Medulla oblongata (tissue), 1 donor: Measurements from ENCODE around the gene DAZAP1.
"Not testable (repeated sequence)": the region's sequence is repeated elsewhere in the genome, so short reads cannot be mapped to it uniquely, and the experiment has no call there.

ENCODE experiments used
- DNase-seq: peaks from one replicate; pipeline ENCODE4 v3.0.0-alpha.2; 2015; ENCODE audit errors: extremely low spot score

DAZAP1 gene

DNA sequence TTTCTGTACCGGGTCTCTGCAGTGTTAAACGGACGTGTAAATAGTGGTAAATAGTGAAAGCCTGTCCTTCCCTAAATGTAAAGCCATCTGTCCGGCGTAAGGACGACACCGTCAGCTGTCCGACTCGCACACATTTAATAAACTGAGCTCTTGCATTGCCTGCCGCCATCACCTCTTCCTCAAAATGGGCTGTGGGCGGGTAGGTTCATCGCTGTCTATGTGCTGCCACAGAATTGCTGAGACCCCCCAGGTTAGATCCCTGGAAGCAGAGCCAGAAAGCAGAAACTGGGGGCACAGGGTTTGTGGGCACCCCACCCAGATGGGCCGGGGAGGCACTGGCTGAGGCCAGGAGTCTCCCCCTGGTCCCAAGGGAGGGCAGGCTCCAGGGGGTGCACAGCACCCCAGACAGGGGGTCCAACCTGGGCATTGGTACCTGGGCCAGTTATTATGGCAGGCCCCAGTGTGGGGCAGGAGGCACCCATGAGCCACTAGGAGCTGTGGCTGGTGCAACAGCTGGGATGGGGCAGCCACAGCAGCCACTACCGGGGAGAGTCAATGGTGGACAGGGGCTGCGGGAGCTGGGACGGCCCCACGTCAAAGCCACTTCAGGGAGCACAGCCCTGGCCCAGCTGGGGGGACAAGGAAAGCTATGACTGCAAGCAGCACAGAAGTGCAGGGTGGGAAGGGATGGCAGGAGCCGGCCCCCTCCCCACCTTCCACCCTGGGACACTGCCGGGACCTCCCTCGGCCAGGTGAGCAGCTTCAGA, 65.9 kb downstream of the DAZAP1 start:
- no peak for DNase-seq

DNA sequence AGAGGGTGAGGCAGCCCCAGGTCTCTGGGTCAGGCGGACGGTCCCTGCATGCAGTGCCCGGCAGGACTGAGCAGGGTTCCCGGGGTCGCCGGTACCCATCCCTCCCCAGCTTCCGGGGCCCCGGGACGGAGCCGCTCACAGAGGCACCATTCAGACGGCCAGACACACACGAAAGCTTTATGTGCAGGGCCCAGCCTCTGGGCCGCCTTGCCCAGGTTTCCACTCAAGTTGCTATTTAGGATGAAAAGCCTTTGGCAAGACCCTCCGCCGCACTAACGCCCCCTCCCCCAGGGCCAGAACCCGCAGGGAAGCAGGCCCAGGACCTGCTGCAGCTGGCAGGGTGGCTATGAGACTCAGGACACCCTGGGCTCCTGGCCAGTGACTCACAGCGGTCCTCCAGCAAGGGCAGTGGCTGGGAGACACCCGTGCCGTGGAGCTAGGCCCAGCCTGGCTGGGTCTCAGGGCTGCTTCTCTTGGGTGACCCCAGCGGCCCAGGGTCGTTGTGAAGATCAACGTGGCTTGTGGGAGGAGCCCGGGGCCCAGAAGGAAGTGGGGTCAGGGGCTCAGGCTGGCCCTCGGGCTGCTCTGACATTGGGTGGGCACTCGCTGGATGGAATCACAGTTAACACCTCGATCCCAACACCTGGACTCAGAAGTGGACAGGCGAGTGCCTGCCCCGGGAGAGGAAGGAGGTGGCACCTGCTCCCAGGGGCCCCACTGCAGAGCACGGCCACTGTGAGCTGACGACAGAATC, 66.8 kb downstream of the DAZAP1 start:
- DNase-seq, result peak; percentile 84

DNA sequence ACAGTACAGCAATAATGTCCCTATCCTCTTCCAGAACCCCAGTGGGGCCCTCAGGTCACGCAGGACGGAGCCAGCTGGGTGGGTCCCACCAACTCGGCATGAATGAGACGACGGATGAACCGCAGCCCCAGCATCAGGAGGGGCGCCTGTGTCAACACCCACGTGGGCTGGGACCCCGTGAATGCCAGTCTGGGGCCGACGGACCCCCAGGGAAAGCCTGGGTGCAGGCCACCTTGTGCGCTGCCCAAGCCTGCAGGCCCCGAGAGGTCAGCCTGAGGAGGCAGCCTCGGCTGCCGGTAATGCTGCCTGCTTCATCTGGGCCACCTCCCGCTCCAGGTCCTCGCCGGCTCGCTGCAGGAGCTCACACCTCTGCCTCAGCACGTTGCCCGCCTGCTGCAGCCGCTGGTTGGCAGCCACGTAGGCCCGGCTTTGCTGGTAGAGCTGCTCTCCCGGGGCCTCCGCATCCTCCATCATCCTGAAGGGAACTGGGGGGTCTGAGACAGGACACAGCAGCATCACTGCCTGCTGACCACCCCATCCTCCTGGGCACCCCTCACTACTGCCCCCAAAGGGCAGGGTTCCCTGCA, 67.5 kb downstream of the DAZAP1 start:
- no peak for DNase-seq

DNA sequence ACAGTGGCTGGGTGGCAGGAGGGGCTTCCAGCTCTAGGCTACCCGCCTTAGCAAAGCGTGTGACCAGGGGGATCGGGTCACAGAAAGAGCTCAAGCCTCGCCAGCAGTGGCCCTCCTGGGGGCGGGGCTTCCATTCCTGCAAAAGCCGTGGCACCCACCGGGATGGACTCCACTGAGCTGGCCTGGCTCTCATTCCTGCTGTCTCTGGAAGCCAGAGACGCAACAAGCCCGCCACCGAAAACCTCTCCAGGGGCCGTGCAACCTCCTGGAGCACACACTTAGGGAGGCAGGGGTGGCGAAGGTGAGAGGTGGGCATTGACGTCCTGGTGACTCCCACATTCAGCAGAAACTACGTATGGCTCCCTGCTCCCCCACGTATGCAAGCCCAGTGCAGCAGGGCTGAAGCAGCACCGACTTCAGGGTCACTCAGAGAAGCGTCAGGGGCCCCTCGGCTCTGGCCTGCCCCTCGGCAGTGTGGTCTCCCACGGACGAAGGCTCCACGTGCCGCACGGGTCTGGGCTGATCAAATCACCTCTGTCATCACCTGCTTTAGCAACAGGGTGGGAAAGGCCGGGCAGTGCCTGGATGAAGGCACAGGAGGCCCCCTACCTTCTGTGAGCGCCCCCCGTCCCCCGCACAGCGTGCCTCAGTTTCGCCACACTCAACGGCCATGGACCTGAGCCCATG, 68.5 kb downstream of the DAZAP1 start:
- no peak for DNase-seq

DNA sequence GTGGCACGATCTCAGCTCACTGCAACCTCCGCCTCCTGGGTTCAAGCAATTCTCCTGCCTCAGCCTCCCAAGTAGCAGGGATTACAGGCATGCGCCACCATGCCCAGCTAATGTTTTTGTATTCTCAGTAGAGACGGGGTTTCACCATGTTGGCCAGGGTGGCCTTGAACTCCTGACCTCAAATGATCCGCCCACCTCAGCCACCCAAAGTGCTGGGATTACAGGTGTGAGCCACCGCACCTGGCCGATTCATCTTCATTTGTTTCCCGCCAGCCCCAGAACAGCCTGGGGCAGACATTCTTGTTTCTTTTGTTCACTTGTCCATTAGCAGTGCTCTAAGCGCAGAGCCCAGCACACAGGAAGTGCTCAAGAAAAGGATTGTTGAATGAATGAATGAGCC, 69.7 kb downstream of the DAZAP1 start:
- not testable (repeated sequence) for DNase-seq

DNA sequence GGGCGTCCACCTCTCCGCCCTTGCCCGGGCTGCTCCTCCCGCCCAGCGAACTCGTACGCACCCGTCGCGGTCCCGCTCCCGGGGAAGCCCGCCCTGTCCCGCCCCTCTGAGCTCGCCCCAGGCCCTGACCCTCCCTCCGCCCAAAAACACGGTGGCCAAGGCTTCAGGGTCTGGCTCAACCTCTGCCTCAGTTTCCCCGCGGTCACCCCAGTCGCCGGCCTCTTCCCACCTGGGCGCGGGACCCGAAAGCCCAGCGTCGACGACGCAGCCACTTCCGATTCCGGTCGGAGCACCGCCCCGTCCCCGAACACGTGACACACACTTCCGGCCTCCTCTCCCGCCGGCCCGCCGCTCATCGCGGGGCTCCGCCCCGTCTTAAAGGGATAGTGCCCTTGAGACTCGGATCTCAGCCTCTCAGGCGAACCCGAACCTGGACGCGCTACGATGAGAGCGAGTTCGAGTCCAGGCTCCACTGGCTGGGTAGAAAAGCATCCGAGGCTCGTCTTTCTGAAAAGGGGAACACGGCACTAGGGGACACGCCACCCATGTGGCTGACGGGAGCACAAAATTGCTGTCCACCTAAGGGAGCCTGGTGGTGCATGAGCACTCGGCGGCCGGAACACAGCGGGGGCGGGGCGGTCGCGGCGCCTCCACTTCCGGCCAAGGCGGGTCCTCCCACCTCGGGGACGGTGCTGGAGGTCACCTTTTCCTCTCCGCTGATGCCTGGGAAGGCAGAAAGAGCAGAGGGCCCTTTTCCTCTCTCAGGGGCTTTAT, 71.7 kb downstream of the DAZAP1 start, which contains the start of gene C19orf25:
Gene C19orf25 (minus strand): TSS at position 282 of the 774 bp plus-strand sequence. CDS start 312 bp downstream, outside the sequence.
- DNase-seq, result peak; percentile 96

DNA sequence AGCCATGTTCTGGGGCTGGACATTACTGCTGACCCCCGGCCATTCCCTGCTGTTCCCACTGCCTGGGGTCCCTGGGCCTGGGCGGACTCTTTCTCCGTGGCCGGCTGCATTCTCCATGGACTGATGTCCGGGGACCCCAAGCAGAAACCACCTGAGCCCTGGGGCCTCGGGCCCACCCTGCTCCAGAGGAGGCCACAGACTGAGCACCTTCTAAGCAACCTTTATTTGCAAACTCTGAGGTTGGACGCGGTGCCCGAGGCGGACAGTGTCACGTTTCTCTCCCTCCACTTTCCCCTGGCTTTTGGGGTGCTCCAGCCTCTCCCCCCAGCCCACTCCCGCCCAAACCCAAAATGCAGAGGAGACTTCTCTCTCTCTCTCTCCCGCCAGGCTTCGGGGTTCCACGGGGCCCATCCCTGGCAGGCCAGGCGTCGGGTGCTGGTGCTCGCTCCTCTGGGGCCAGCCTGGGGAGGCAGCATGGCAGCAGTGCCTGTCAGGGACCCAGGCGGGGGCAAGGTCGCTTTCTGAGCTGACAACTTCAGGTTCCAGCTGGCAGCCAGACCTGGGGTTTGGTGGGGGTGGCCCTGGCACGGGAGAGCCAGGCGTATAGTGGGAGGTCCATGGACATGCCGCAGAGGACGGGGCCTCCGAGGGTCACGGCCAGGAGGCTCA, 74.0 kb downstream of the DAZAP1 start:
- DNase-seq, result no peak

DNA sequence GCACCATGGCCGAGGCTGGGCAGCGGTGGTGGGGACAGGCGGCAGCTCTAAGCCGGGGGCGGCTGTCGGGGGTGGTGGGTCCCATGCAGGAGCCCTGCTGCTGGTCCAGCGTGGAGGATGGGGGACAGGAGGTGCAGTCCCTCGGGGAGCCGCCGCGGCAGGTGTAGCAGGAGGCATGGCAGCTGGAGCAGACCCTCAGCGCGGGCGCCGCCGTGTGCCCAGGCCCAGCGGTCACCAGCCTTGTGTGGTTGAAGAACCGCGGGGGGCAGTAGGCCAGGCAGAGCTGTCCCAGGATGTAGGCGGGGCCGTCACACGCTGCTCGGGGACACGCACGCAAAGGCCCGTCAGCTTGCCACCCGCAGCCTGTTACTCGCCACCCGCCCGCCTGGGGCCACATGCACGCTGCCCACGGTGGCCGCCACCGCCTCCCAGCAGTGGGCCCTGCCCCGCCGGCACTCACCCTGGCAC, 74.5 kb downstream of the DAZAP1 start:
- DNase-seq, result no peak

DNA sequence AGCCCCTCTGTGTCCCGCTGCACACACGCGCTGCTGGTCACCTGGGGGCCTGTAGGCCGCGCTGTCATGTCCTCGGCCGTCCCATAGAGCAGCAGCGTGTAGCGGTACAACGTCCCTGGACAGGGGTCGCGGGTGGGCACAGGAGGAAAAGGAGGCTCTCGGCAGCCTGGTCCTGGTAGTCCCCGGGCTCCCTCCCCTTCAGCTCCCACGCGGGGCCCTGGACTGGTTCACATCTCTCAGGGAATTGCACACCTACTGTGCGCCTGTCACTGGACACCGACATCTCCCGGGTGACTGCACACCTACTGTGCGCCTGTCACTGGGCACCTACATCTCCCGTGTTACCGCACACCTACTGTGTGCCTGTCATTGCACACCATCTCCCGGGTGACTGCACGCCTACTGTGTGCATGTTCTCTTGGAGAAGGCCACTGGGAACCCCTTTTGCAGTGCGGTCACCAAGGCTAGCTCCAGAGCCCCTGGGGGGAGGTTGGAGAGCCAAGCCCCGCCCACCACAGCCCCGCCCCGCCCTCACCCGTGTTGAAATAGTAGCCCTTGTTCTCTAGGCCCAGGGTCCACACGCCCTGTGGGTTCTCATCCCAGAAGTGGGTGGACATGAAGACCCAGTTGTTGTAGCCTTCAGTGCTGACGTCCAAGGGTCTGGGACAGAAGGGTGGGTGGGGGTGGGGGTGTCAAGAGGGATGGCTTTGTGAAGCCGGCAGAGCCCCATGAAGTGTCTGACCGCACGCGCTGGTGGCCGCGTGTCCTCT, 75.2 kb downstream of the DAZAP1 start:
- DNase-seq, result no peak

DNA sequence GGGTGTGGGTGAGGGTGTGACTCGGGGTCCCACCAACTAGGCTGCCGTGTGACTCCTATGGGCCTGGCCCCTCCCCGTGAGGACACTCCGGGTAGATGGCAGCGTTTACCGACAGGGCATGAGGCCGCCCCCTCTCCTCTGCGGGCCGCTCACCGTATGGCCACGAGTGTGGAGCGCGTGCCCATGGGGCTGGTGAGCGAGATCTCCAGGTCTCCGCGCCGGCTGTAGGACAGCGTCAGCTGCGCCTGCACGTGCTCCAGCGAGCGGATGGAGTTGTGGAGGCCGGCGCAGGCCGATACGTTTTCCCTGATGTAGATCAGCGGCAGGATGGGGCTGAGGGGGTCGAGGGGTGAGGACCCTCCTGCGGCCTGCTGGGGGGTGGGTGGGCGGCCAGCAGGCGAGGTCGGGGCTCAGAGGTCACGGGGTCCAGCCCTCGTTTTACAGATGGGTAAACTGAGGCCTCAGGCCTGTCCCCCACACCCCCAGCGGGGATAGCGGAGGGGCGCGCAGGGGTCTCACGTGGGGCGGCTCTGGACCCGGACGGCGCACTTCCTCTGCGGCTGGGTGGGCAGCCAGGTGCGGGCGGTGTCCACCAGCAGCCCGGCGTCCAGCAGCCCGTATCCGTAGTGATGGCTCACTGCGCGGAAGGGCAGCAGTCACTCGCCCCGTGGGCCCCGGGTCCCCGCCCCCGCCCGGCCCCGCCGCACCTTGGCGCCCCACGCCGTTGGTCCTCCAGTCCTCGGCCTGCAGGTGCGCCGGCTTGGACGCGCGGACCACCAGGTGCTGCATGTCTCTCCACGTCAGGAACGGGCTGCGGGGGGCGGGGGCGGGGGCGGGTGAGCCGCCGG, 76.0 kb downstream of the DAZAP1 start:
- DNase-seq, result no peak

DNA sequence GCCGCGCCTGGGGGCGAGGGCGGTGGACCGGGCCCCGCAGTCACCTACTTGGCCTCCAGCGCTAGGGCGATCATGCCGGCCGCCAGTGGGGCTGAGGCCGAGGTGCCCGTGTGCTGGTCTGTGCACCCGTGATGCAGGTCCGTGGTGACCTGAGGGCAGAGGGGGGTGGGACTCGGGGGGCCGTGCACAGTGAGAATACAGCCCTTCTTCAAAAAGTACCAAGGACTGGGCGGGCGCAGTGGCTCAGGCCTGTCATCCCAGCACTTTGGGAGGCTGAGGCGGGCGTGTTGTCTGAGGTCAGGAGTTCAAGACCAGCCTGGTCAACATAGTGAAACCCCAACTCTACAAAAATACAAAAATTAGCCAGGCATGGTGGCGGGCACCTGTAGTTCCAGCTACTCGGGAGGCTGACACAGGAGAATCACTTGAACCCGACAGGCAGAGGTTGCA, 76.6 kb downstream of the DAZAP1 start:
- DNase-seq, result no peak
